AG04449 (cell line): ENCODE measurements around the gene BTBD10.

Source experiments
- CTCF ChIA-PET: fragments of 350-600 bp; formaldehyde crosslinking; extraction: SDS; loops from one replicate; lab custom pipeline; 2021; ENCODE audit warnings: antibody characterized with exemption; lab: Yijun Ruan, JAX
- POLR2A ChIA-PET: fragments of 400-600, 350-600 bp; formaldehyde crosslinking; extraction: SDS; loops from one replicate; lab custom pipeline; 2020; ENCODE audit warnings: antibody characterized with exemption, inconsistent platforms; lab: Yijun Ruan, JAX
- DNase-seq: peaks from one replicate; pipeline ENCODE4 v3.0.0-alpha.2; 2010; ENCODE audit warnings: low read depth, low spot score
- H3K4me3 ChIP-seq: 2 replicates; pipeline ENCODE4 v1.5.1; 2011; ENCODE audit warnings: low read depth, mild to moderate bottlenecking, control low read depth, low read length
- TF ChIP-seq, protein P1 (sequence below): IDR thresholded peaks from one replicate; pipeline ENCODE4 v1.5.1; 2011; ENCODE audit warnings: mild to moderate bottlenecking, moderate library complexity, low read length, control low read depth, inconsistent platforms; ENCODE audit not compliant: insufficient read depth; ENCODE audit errors: missing control alignments

BTBD10 gene

DNA sequence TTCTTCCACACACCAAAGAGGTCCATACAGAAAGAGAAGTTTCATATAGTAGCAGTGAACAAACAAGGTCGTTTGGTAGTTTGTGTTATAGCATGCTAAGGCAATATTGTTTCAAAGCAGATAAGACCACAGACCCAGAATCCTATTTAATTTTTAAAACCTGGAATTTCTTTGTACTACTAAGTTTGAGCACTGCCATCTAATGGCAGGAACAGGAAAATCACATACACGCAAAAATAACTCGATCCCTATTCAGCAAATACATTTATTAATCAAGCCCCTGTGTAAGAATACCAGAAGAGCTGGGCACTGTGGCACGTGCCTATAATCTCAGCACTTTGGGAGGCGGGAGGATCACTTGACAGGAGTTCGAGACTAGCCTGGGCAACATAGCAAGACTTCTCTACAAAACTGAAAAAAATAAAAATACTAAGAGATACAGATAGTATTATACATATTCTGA is 2.9 kb upstream of the BTBD10 start:
- H3K4me3 ChIP-seq = no peak overlapping the region
- POLR2A ChIA-PET = no interaction called here

DNA sequence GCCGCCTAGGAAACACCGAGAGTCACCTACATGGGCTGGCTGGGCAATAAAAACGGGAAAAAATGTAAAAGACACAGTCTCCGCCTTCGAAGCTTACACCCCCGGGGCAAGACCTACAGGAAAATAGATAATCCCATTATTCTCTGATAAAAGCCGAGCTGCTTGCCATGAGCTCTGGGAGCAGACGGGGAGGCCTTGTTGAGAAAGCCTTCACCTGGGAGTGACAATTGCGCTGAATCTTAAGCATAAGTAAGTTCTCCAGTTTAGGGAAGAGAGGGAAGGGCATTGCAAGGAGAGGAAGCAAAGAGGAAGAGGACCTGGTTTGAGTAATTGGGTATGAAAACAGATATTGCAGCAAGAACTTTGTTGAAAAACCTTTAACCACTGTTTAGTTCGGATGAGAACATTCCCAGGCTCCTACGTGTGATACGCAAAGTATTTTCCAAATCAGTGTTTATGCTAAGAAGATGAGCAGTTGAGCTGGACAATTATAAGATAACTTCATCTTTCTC is 813 bp upstream of the BTBD10 start:
- H3K4me3 ChIP-seq = peak overlapping the region; percentile 87
- DNase-seq = no peak
- TF ChIP-seq, protein P1, sequence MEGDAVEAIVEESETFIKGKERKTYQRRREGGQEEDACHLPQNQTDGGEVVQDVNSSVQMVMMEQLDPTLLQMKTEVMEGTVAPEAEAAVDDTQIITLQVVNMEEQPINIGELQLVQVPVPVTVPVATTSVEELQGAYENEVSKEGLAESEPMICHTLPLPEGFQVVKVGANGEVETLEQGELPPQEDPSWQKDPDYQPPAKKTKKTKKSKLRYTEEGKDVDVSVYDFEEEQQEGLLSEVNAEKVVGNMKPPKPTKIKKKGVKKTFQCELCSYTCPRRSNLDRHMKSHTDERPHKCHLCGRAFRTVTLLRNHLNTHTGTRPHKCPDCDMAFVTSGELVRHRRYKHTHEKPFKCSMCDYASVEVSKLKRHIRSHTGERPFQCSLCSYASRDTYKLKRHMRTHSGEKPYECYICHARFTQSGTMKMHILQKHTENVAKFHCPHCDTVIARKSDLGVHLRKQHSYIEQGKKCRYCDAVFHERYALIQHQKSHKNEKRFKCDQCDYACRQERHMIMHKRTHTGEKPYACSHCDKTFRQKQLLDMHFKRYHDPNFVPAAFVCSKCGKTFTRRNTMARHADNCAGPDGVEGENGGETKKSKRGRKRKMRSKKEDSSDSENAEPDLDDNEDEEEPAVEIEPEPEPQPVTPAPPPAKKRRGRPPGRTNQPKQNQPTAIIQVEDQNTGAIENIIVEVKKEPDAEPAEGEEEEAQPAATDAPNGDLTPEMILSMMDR = no peak
- ChIA-PET POLR2A (interaction anchor here (0.8 to 1.6 kb wide), 4 partner anchors 12 to 248 kb away, joined by 3 to 5 read pairs (median 4); no protein-coding TSS in a partner anchor), CTCF (interaction anchor here (1.6 to 5.0 kb wide), 6 partner anchors 10 to 254 kb away, joined by 5 to 28 read pairs (median 14); no protein-coding TSS in a partner anchor)

More for the DNA sequence above, 2.9 kb upstream of the BTBD10 start:
- peak; percentile 4 for DNase-seq
- CTCF ChIA-PET = interaction anchor here (0.6 to 5.0 kb wide), 16 partner anchors 8 to 656 kb away, joined by 3 to 28 read pairs (median 4); no protein-coding TSS in a partner anchor
- TF ChIP-seq, protein P1 = peak; percentile 25

GRCh38 chr11:13462311-13462900 is 616 bp downstream of the BTBD10 start:
- ChIA-PET POLR2A (interaction anchor here (0.7 to 1.6 kb wide), 6 partner anchors 11 to 255 kb away, joined by 3 to 5 read pairs (median 3); partner anchors contain the start of gene FAR1), CTCF (interaction anchor here (0.5 to 5.0 kb wide), 7 partner anchors 9 to 496 kb away, joined by 3 to 24 read pairs (median 3); no protein-coding TSS in a partner anchor)
- DNase-seq = no peak
- H3K4me3 ChIP-seq = peak overlapping the region; percentile 87
- TF ChIP-seq, protein P1 = no peak

- TF ChIP-seq, protein P1 = no peak
- ChIA-PET CTCF (interaction anchor here (0.6 to 2.6 kb wide), 2 partner anchors 10 to 20 kb away, joined by 4 to 11 read pairs; no protein-coding TSS in a partner anchor), POLR2A (no interaction called here)
- H3K4me3 ChIP-seq = no peak overlapping the region
- DNase-seq = no peak
These were observed 1.7 kb downstream of the BTBD10 start for GRCh38 chr11:13461291-13461690.

GRCh38 chr11:13450832-13451397 is 12.1 kb downstream of the BTBD10 start:
- no peak overlapping the region for H3K4me3 ChIP-seq
- TF ChIP-seq, protein P1 = no peak
- ChIA-PET CTCF (interaction anchor here (2.1 to 2.5 kb wide), 2 partner anchors 12 to 15 kb away, joined by 9 to 11 read pairs; partner anchors contain the start of gene BTBD10), POLR2A (interaction anchor here (1.6 kb wide), 1 partner anchor 12 kb away, joined by 5 read pairs; the partner anchor contains the start of gene BTBD10)
- no peak for DNase-seq
